HEK293 (cell line): ENCODE data around the gene SYTL3.
A peak's percentile ranks its signal among the peaks of the same experiment; 100 is the strongest.

ENCODE experiments used
- BCL11A ChIP-seq: fragments of 450-650 bp; formaldehyde crosslinking; IDR thresholded peaks from 2 replicates; pipeline ENCODE4 v1.5.1; 2016; ENCODE audit warnings: low read depth, missing biosample characterization, missing genetic modification characterization
- GLIS1 ChIP-seq: fragments of 450-650 bp; formaldehyde crosslinking; IDR thresholded peaks from 2 replicates; pipeline ENCODE4 v1.5.1; 2016; ENCODE audit warnings: missing biosample characterization, missing genetic modification characterization
- HOXC10 ChIP-seq: sonication (generic); formaldehyde crosslinking; IDR thresholded peaks from 2 replicates; pipeline ENCODE4 v1.8.1; 2023; ENCODE audit warnings: mild to moderate bottlenecking, missing genetic modification reagents
- KLF1 ChIP-seq: fragments of 450-650 bp; formaldehyde crosslinking; IDR thresholded peaks from 2 replicates; pipeline ENCODE4 v1.5.1; 2016; ENCODE audit warnings: missing biosample characterization, missing genetic modification characterization
- MYNN ChIP-seq: fragments of 450-650 bp; formaldehyde crosslinking; IDR thresholded peaks from 2 replicates; pipeline ENCODE4 v1.5.1; 2016; ENCODE audit warnings: missing biosample characterization, missing genetic modification characterization, borderline replicate concordance
- OSR2 ChIP-seq: fragments of 450-650 bp; formaldehyde crosslinking; IDR thresholded peaks from 2 replicates; pipeline ENCODE4 v1.5.1; 2016; ENCODE audit warnings: missing biosample characterization, missing genetic modification characterization
- SALL2 ChIP-seq: fragments of 450-650 bp; formaldehyde crosslinking; IDR thresholded peaks from 2 replicates; pipeline ENCODE4 v1.5.0; 2017; ENCODE audit warnings: missing biosample characterization, mild to moderate bottlenecking, missing genetic modification characterization, borderline replicate concordance
- SP7 ChIP-seq: fragments of 450-650 bp; formaldehyde crosslinking; IDR thresholded peaks from 2 replicates; pipeline ENCODE4 v1.5.1; 2016; ENCODE audit warnings: missing biosample characterization, missing genetic modification characterization
- TRIM28 ChIP-seq: IDR thresholded peaks from 2 replicates; pipeline ENCODE4 v1.6.1; 2011; ENCODE audit warnings: low read length, control low read depth, borderline replicate concordance
- WT1 ChIP-seq: fragments of 450-650 bp; formaldehyde crosslinking; IDR thresholded peaks from 2 replicates; pipeline ENCODE4 v1.5.1; 2016; ENCODE audit warnings: missing biosample characterization, missing genetic modification characterization
- YY2 ChIP-seq: fragments of 450-650 bp; formaldehyde crosslinking; IDR thresholded peaks from 2 replicates; pipeline ENCODE4 v1.5.1; 2016; ENCODE audit warnings: missing biosample characterization, missing genetic modification characterization
- ZBTB21 ChIP-seq: fragments of 450-650 bp; formaldehyde crosslinking; IDR thresholded peaks from 2 replicates; pipeline ENCODE4 v1.5.1; 2017; ENCODE audit warnings: missing biosample characterization, missing genetic modification characterization
- ZFHX2 ChIP-seq: fragments of 450-650 bp; formaldehyde crosslinking; conservative IDR thresholded peaks from 2 replicates; pipeline ENCODE4 v1.5.1; 2016; ENCODE audit warnings: missing biosample characterization, missing genetic modification characterization
- ZFP41 ChIP-seq: fragments of 450-650 bp; formaldehyde crosslinking; IDR thresholded peaks from 2 replicates; pipeline ENCODE4 v1.5.1; 2016; ENCODE audit warnings: missing biosample characterization, missing genetic modification characterization, borderline replicate concordance
- ZNF114 ChIP-seq: fragments of 450-650 bp; formaldehyde crosslinking; IDR thresholded peaks from 2 replicates; pipeline ENCODE4 v1.5.0; 2017; ENCODE audit warnings: missing biosample characterization, missing genetic modification characterization
- ZNF169 ChIP-seq: fragments of 450-650 bp; formaldehyde crosslinking; IDR thresholded peaks from 2 replicates; pipeline ENCODE4 v1.5.1; 2016; ENCODE audit warnings: missing biosample characterization, missing genetic modification characterization
- ZNF174 ChIP-seq: fragments of 450-650 bp; formaldehyde crosslinking; IDR thresholded peaks from 2 replicates; pipeline ENCODE4 v1.5.0; 2017; ENCODE audit warnings: missing biosample characterization, mild to moderate bottlenecking, missing genetic modification characterization
- ZNF23 ChIP-seq: fragments of 450-650 bp; formaldehyde crosslinking; IDR thresholded peaks from 2 replicates; pipeline ENCODE4 v1.5.1; 2016; ENCODE audit warnings: missing biosample characterization, missing genetic modification characterization, borderline replicate concordance
- ZNF274 ChIP-seq, 2 experiments: fragments of 200-500 bp in 1 of 2; fragments of 450-650 bp in 1 of 2; sonication (Bioruptor generic) in 1 of 2; formaldehyde crosslinking in 1 of 2; IDR thresholded peaks; 2 replicates each; pipeline versions ENCODE4 v1.5.1 to v1.6.1; 2014 to 2016; ENCODE audit warnings: borderline replicate concordance in 1 of 2, inconsistent platforms in 1 of 2, low read length in 1 of 2, missing biosample characterization in 1 of 2, missing genetic modification characterization in 1 of 2
- ZNF341 ChIP-seq: fragments of 450-650 bp; formaldehyde crosslinking; IDR thresholded peaks from 2 replicates; pipeline ENCODE4; 2016; ENCODE audit warnings: low read depth, missing biosample characterization, missing genetic modification characterization
- ZNF350 ChIP-seq: fragments of 450-650 bp; formaldehyde crosslinking; IDR thresholded peaks from 2 replicates; pipeline ENCODE4 v1.5.0; 2017; ENCODE audit warnings: missing biosample characterization, mild to moderate bottlenecking, missing genetic modification characterization
- ZNF423 ChIP-seq: fragments of 450-650 bp; formaldehyde crosslinking; IDR thresholded peaks from 2 replicates; pipeline ENCODE4 v1.5.1; 2016; ENCODE audit warnings: missing biosample characterization, missing genetic modification characterization
- ZNF426 ChIP-seq: fragments of 450-650 bp; formaldehyde crosslinking; IDR thresholded peaks from 2 replicates; pipeline ENCODE4 v1.5.1; 2017; ENCODE audit warnings: missing biosample characterization, missing genetic modification characterization, mild to moderate bottlenecking, inconsistent platforms, moderate library complexity
- ZNF48 ChIP-seq: fragments of 450-650 bp; formaldehyde crosslinking; IDR thresholded peaks from 2 replicates; pipeline ENCODE4 v1.5.1; 2016; ENCODE audit warnings: missing biosample characterization, missing genetic modification characterization
- ZNF549 ChIP-seq: fragments of 450-650 bp; IDR thresholded peaks from 2 replicates; pipeline ENCODE4 v1.5.1; 2018; ENCODE audit warnings: missing biosample characterization, missing genetic modification characterization, mild to moderate bottlenecking, inconsistent platforms, moderate library complexity
- ZNF585B ChIP-seq: fragments of 450-650 bp; formaldehyde crosslinking; IDR thresholded peaks from 2 replicates; pipeline ENCODE4 v1.5.1; 2016; ENCODE audit warnings: missing biosample characterization, missing genetic modification characterization
- ZNF654 ChIP-seq: fragments of 450-650 bp; formaldehyde crosslinking; IDR thresholded peaks from 2 replicates; pipeline ENCODE4 v1.5.1; 2016; ENCODE audit warnings: low read depth, missing biosample characterization, missing genetic modification characterization
- ZNF707 ChIP-seq: fragments of 450-650 bp; formaldehyde crosslinking; IDR thresholded peaks from 2 replicates; pipeline ENCODE4 v1.5.1; 2016; ENCODE audit warnings: missing biosample characterization, missing genetic modification characterization
- ZNF768 ChIP-seq: fragments of 450-650 bp; formaldehyde crosslinking; IDR thresholded peaks from 2 replicates; pipeline ENCODE4 v1.5.1; 2018; ENCODE audit warnings: missing biosample characterization, mild to moderate bottlenecking, missing genetic modification characterization
- ZSCAN30 ChIP-seq: fragments of 450-650 bp; IDR thresholded peaks from 2 replicates; pipeline ENCODE4 v1.5.1; 2018; ENCODE audit warnings: missing biosample characterization, mild to moderate bottlenecking, missing genetic modification characterization, moderate library complexity
- ZXDB ChIP-seq: fragments of 450-650 bp; formaldehyde crosslinking; IDR thresholded peaks from 2 replicates; pipeline ENCODE4 v1.5.1; 2016; ENCODE audit warnings: missing biosample characterization, missing genetic modification characterization
- TF ChIP-seq, protein P1 (sequence below): fragments of 450-650 bp; formaldehyde crosslinking; IDR thresholded peaks from 2 replicates; pipeline ENCODE4 v1.5.1; 2017; ENCODE audit warnings: missing biosample characterization, missing genetic modification characterization
- TF ChIP-seq, protein P2 (sequence below): fragments of 450-650 bp; formaldehyde crosslinking; IDR thresholded peaks from 2 replicates; pipeline ENCODE4 v1.5.1; 2016; ENCODE audit warnings: missing biosample characterization, missing genetic modification characterization
- TF ChIP-seq, protein P3 (sequence below): fragments of 450-650 bp; formaldehyde crosslinking; IDR thresholded peaks from 2 replicates; pipeline ENCODE4 v1.5.1; 2016; ENCODE audit warnings: missing biosample characterization, missing genetic modification characterization
- TF ChIP-seq, protein P4 (sequence below): fragments of 450-650 bp; formaldehyde crosslinking; IDR thresholded peaks from 2 replicates; pipeline ENCODE4 v1.5.1; 2017; ENCODE audit warnings: missing biosample characterization, missing genetic modification characterization

Gene SYTL3

DNA sequence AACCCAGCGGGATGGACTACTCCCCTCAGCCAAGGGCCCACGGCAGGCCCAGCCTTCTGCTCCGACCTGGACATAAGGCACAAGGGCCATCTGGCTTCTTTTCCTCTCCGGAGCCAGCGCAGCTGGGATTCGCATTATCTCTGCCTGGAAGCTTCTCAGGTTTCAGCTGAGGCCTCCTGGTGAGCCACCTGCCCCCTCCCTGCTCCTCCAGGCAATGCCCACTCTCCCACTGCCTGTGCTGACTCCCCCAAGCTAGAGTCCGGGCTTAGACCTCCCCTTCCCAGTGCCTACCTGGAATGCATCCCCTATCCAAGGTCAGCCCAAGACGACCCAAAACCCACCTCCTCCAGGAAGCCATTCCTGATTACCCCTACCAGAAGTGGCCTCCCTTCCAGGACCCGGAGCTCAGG lies 108.6 kb downstream of the SYTL3 start (continued):
- TF ChIP-seq, protein P1, sequence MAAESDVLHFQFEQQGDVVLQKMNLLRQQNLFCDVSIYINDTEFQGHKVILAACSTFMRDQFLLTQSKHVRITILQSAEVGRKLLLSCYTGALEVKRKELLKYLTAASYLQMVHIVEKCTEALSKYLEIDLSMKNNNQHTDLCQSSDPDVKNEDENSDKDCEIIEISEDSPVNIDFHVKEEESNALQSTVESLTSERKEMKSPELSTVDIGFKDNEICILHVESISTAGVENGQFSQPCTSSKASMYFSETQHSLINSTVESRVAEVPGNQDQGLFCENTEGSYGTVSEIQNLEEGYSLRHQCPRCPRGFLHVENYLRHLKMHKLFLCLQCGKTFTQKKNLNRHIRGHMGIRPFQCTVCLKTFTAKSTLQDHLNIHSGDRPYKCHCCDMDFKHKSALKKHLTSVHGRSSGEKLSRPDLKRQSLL (tag by site-specific recombination) = no peak
- TF ChIP-seq ZNF274 (IDR thresholded peaks at IDR 0.05; ENCODE audit: low read length) (no peak), ZNF274 (tag by site-specific recombination; IDR thresholded peaks at IDR 0.05; ENCODE audit: borderline replicate concordance) (no peak), ZNF341 (tag by site-specific recombination) (peak; percentile 33; the same call in 1 of the 2 replicates), ZFP41 (no peak), ZBTB21 (tag by site-specific recombination) (no peak), OSR2 (tag by site-specific recombination) (peak; percentile 50; the same call in 1 of the 2 replicates), SP7 (tag by site-specific recombination) (no peak), ZNF768 (tag by site-specific recombination) (no peak), ZNF174 (tag by site-specific recombination) (no peak), ZNF426 (tag by site-specific recombination) (no peak), ZNF549 (tag by site-specific recombination) (no peak), ZNF707 (tag by site-specific recombination) (no peak), SALL2 (tag by site-specific recombination) (no peak), ZXDB (tag by site-specific recombination) (no peak), ZFHX2 (tag by site-specific recombination) (peak; percentile 19; the same call in 1 of the 2 replicates), ZNF423 (tag by site-specific recombination) (peak; percentile 50; the same call in 1 of the 2 replicates), ZNF23 (no peak), MYNN (no peak), BCL11A (no peak), YY2 (no peak), ZSCAN30 (no peak), ZNF114 (tag by site-specific recombination) (no peak), TRIM28 (no peak), KLF1 (tag by site-specific recombination) (no peak), HOXC10 (no peak), ZNF48 (tag by site-specific recombination) (no peak), ZNF654 (tag by site-specific recombination) (no peak), ZNF350 (tag by site-specific recombination) (no peak), WT1 (tag by site-specific recombination) (peak; percentile 65), GLIS1 (tag by site-specific recombination) (peak; percentile 92), ZNF169 (tag by site-specific recombination) (no peak), ZNF585B (tag by site-specific recombination) (no peak)
- TF ChIP-seq, protein P2, sequence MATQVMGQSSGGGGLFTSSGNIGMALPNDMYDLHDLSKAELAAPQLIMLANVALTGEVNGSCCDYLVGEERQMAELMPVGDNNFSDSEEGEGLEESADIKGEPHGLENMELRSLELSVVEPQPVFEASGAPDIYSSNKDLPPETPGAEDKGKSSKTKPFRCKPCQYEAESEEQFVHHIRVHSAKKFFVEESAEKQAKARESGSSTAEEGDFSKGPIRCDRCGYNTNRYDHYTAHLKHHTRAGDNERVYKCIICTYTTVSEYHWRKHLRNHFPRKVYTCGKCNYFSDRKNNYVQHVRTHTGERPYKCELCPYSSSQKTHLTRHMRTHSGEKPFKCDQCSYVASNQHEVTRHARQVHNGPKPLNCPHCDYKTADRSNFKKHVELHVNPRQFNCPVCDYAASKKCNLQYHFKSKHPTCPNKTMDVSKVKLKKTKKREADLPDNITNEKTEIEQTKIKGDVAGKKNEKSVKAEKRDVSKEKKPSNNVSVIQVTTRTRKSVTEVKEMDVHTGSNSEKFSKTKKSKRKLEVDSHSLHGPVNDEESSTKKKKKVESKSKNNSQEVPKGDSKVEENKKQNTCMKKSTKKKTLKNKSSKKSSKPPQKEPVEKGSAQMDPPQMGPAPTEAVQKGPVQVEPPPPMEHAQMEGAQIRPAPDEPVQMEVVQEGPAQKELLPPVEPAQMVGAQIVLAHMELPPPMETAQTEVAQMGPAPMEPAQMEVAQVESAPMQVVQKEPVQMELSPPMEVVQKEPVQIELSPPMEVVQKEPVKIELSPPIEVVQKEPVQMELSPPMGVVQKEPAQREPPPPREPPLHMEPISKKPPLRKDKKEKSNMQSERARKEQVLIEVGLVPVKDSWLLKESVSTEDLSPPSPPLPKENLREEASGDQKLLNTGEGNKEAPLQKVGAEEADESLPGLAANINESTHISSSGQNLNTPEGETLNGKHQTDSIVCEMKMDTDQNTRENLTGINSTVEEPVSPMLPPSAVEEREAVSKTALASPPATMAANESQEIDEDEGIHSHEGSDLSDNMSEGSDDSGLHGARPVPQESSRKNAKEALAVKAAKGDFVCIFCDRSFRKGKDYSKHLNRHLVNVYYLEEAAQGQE (tag by site-specific recombination) = no peak
- TF ChIP-seq, protein P3, sequence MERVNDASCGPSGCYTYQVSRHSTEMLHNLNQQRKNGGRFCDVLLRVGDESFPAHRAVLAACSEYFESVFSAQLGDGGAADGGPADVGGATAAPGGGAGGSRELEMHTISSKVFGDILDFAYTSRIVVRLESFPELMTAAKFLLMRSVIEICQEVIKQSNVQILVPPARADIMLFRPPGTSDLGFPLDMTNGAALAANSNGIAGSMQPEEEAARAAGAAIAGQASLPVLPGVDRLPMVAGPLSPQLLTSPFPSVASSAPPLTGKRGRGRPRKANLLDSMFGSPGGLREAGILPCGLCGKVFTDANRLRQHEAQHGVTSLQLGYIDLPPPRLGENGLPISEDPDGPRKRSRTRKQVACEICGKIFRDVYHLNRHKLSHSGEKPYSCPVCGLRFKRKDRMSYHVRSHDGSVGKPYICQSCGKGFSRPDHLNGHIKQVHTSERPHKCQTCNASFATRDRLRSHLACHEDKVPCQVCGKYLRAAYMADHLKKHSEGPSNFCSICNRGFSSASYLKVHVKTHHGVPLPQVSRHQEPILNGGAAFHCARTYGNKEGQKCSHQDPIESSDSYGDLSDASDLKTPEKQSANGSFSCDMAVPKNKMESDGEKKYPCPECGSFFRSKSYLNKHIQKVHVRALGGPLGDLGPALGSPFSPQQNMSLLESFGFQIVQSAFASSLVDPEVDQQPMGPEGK (tag by site-specific recombination) = peak; percentile 54
- TF ChIP-seq, protein P4, sequence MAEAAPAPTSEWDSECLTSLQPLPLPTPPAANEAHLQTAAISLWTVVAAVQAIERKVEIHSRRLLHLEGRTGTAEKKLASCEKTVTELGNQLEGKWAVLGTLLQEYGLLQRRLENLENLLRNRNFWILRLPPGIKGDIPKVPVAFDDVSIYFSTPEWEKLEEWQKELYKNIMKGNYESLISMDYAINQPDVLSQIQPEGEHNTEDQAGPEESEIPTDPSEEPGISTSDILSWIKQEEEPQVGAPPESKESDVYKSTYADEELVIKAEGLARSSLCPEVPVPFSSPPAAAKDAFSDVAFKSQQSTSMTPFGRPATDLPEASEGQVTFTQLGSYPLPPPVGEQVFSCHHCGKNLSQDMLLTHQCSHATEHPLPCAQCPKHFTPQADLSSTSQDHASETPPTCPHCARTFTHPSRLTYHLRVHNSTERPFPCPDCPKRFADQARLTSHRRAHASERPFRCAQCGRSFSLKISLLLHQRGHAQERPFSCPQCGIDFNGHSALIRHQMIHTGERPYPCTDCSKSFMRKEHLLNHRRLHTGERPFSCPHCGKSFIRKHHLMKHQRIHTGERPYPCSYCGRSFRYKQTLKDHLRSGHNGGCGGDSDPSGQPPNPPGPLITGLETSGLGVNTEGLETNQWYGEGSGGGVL (tag by site-specific recombination) = 0 out of 2 replicates have a peak, but pooled peaks have one; percentile 24
